H9 (cell line): ENCODE results near the gene PSMD10. TPM values are rescaled to one million over a fixed set of nuclear protein-coding genes. Genes with fewer than 3 reads are reported as not detected.

Experiments used
- DNase-seq: peaks from one replicate; pipeline ENCODE4 v3.0.0-alpha.2; 2017
- H2AFZ ChIP-seq: one replicate; pipeline ENCODE4 v1.6.1; 2013; ENCODE audit warnings: mild to moderate bottlenecking, low read length, control low read depth, moderate library complexity
- H2AK5ac ChIP-seq: 2 replicates; pipeline ENCODE4 v1.6.1; 2013; ENCODE audit warnings: low read length, control low read depth, mixed read lengths; ENCODE audit not compliant: insufficient read length
- H2BK120ac ChIP-seq: one replicate; pipeline ENCODE4 v1.6.1; 2013; ENCODE audit warnings: low read depth, mild to moderate bottlenecking, low read length, control low read depth, inconsistent platforms; ENCODE audit not compliant: poor library complexity, severe bottlenecking
- H2BK12ac ChIP-seq: 2 replicates; pipeline ENCODE4 v1.6.1; 2013; ENCODE audit warnings: low read length, control low read depth, mixed read lengths, low read depth; ENCODE audit not compliant: insufficient read length
- H2BK15ac ChIP-seq: 2 replicates; pipeline ENCODE4 v1.6.1; 2013; ENCODE audit warnings: low read depth, low read length, control low read depth
- H2BK20ac ChIP-seq: one replicate; pipeline ENCODE4 v1.6.1; 2013; ENCODE audit warnings: low read depth, mild to moderate bottlenecking, low read length, control low read depth, inconsistent platforms; ENCODE audit not compliant: poor library complexity, severe bottlenecking
- H2BK5ac ChIP-seq: 2 replicates; pipeline ENCODE4 v1.6.1; 2013; ENCODE audit warnings: low read length, control low read depth, mixed read lengths; ENCODE audit not compliant: insufficient read length
- H3K14ac ChIP-seq: 2 replicates; pipeline ENCODE4 v1.6.1; 2013; ENCODE audit warnings: low read length, control low read depth; ENCODE audit not compliant: insufficient read depth
- H3K18ac ChIP-seq: 2 replicates; pipeline ENCODE4 v1.6.1; 2013; ENCODE audit warnings: low read depth, mild to moderate bottlenecking, mixed read lengths, low read length, control low read depth; ENCODE audit not compliant: insufficient read length
- H3K23ac ChIP-seq: 2 replicates; pipeline ENCODE4 v1.6.1; 2013; ENCODE audit warnings: low read length, control low read depth, mixed read lengths, low read depth; ENCODE audit not compliant: insufficient read length
- H3K23me2 ChIP-seq: 2 replicates; pipeline ENCODE4 v1.6.1; 2013; ENCODE audit warnings: low read depth, mild to moderate bottlenecking, mixed read lengths, low read length, control low read depth; ENCODE audit not compliant: insufficient read length, poor library complexity, severe bottlenecking
- H3K27ac ChIP-seq: 2 replicates; pipeline ENCODE4 v1.5.1; 2013; ENCODE audit warnings: low read length, control low read depth, mixed read lengths, low read depth; ENCODE audit not compliant: insufficient read length
- H3K27me3 ChIP-seq: 2 replicates; pipeline ENCODE4 v1.6.1; 2013; ENCODE audit warnings: low read length, control low read depth, inconsistent platforms; ENCODE audit not compliant: insufficient read depth
- H3K4ac ChIP-seq: 2 replicates; pipeline ENCODE4 v1.6.1; 2013; ENCODE audit warnings: low read depth, mild to moderate bottlenecking, control low read depth, inconsistent platforms, low read length, moderate library complexity
- H3K4me1 ChIP-seq: 2 replicates; pipeline ENCODE4 v1.6.1; 2013; ENCODE audit warnings: low read length, control low read depth, inconsistent platforms; ENCODE audit not compliant: insufficient read depth
- H3K4me2 ChIP-seq: 2 replicates; pipeline ENCODE4 v1.6.1; 2013; ENCODE audit warnings: low read length, control low read depth, mixed read lengths; ENCODE audit not compliant: insufficient read length, insufficient read depth
- H3K56ac ChIP-seq: 2 replicates; pipeline ENCODE4 v1.6.1; 2013; ENCODE audit warnings: low read depth, mild to moderate bottlenecking, mixed read lengths, low read length, control low read depth; ENCODE audit not compliant: insufficient read length
- H3K79me1 ChIP-seq: 2 replicates; pipeline ENCODE4 v1.6.1; 2013; ENCODE audit warnings: low read depth, mild to moderate bottlenecking, moderate library complexity, low read length, control low read depth, inconsistent platforms; ENCODE audit not compliant: insufficient read depth, poor library complexity, severe bottlenecking
- H3K79me2 ChIP-seq: 2 replicates; pipeline ENCODE4 v1.6.1; 2013; ENCODE audit warnings: low read length, control low read depth, inconsistent platforms; ENCODE audit not compliant: insufficient read depth
- H3K9ac ChIP-seq: 2 replicates; pipeline ENCODE4 v1.6.1; 2013; ENCODE audit warnings: low read length, control low read depth, mixed read lengths; ENCODE audit not compliant: insufficient read length; ENCODE audit errors: extremely low read depth
- H3K9me3 ChIP-seq: one replicate; pipeline ENCODE4 v1.6.1; 2013; ENCODE audit warnings: low read depth, low read length, inconsistent platforms; ENCODE audit not compliant: control insufficient read depth
- H3T11ph ChIP-seq: one replicate; pipeline ENCODE4 v1.6.1; 2013; ENCODE audit warnings: mild to moderate bottlenecking, low read length, control low read depth, inconsistent platforms
- H4K20me1 ChIP-seq: one replicate; pipeline ENCODE4 v1.6.1; 2013; ENCODE audit not compliant: control insufficient read depth, insufficient read length, insufficient read depth
- H4K5ac ChIP-seq: 2 replicates; pipeline ENCODE4 v1.6.1; 2013; ENCODE audit warnings: low read depth, mild to moderate bottlenecking, mixed read lengths, low read length, control low read depth; ENCODE audit not compliant: insufficient read length
- H4K8ac ChIP-seq: replicated peaks from 2 replicates; pipeline ENCODE4 v1.6.1; 2013; ENCODE audit warnings: low read length, control low read depth, mixed read lengths, low read depth; ENCODE audit not compliant: insufficient read length
- H4K91ac ChIP-seq: 2 replicates; pipeline ENCODE4 v1.6.1; 2013; ENCODE audit warnings: low read depth, mild to moderate bottlenecking, moderate library complexity, mixed read lengths, low read length, control low read depth; ENCODE audit not compliant: insufficient read length
- H3K27ac Mint-ChIP-seq, 3 experiments: 2 replicates in 2 of 3; 3 replicates in 1 of 3; pipeline ENCODE4 v1.8.0; 2020 to 2021; ENCODE audit warnings: mixed read lengths in 3 of 3, mild to moderate bottlenecking in 1 of 3, moderate library complexity in 1 of 3
- H3K27me3 Mint-ChIP-seq: 2 replicates; pipeline ENCODE4 v1.8.0; 2021; ENCODE audit warnings: low read depth, mild to moderate bottlenecking, moderate library complexity, mixed read lengths
- H3K36me3 Mint-ChIP-seq, 3 experiments: 2 replicates in 2 of 3; 3 replicates in 1 of 3; pipeline ENCODE4 v1.8.0; 2020 to 2021; ENCODE audit warnings: low read depth in 3 of 3, mixed read lengths in 3 of 3; ENCODE audit not compliant: insufficient read depth in 1 of 3
- H3K4me1 Mint-ChIP-seq, 2 experiments: 2 replicates each; pipeline ENCODE4 v1.8.0; 2020; ENCODE audit warnings: mixed read lengths in 2 of 2
- H3K4me3 Mint-ChIP-seq, 2 experiments: 2 replicates in 1 of 2; 3 replicates in 1 of 2; pipeline ENCODE4 v1.8.0; 2020 to 2021; ENCODE audit warnings: mild to moderate bottlenecking in 2 of 2, mixed read lengths in 2 of 2, moderate library complexity in 1 of 2
- H3K9me3 Mint-ChIP-seq, 2 experiments: 2 replicates in 1 of 2; 3 replicates in 1 of 2; pipeline ENCODE4 v1.8.0; 2020; ENCODE audit warnings: mild to moderate bottlenecking in 2 of 2, mixed read lengths in 2 of 2, moderate library complexity in 1 of 2
- WGBS: extraction: QIAGEN DNeasy Blood & Tissue Kit; methylation state at CpG from one replicate; pipeline ENCODE4 v1.1.7; 2013; ENCODE audit warnings: missing lambda C conversion rate, low lambda C conversion rate, mixed read lengths; ENCODE audit not compliant: insufficient read length; ENCODE audit errors: extremely low coverage; 5-methylcytosine and 5-hydroxymethylcytosine counted together
- total RNA-seq: library from RNA; stranded (reverse); gene quantifications from 2 replicates; pipeline ENCODE4 v1.2.1, GENCODE V29; 2021
- TF ChIP-seq, protein P1 (sequence below): fragments of 200-600 bp; sonication (generic); conservative IDR thresholded peaks from 3 replicates; pipeline ENCODE4 v1.8.0; 2021; ENCODE audit warnings: antibody characterized with exemption, mild to moderate bottlenecking

The PSMD10 gene
- total RNA-seq, 1 experiment from 2014 or later, result 93.9 TPM

DNA sequence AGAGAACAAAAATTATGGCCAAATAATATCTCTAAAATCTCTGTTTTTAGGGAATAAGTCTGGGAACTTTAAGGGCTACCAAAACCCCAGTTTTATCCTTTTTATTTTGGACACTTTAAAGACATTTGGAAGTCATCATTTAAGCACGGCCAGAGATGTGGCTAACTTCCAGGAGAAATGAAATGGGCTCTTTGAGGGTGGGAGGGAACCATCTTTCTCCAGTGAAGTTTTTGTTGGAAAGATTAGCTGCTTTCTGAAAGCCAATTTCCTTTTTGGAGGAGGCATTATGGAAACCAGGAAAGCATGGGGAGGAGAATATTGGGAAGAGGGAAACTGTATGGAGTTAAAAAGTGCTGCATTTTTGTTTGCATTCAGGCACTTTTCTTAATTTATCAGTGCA is 41.7 kb downstream of the PSMD10 start:
- TF ChIP-seq, protein P1, sequence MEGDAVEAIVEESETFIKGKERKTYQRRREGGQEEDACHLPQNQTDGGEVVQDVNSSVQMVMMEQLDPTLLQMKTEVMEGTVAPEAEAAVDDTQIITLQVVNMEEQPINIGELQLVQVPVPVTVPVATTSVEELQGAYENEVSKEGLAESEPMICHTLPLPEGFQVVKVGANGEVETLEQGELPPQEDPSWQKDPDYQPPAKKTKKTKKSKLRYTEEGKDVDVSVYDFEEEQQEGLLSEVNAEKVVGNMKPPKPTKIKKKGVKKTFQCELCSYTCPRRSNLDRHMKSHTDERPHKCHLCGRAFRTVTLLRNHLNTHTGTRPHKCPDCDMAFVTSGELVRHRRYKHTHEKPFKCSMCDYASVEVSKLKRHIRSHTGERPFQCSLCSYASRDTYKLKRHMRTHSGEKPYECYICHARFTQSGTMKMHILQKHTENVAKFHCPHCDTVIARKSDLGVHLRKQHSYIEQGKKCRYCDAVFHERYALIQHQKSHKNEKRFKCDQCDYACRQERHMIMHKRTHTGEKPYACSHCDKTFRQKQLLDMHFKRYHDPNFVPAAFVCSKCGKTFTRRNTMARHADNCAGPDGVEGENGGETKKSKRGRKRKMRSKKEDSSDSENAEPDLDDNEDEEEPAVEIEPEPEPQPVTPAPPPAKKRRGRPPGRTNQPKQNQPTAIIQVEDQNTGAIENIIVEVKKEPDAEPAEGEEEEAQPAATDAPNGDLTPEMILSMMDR, result no peak
- Histone ChIP-seq H2BK5ac (no peak overlapping the region), H3K4me2 (no peak overlapping the region), H3K79me2 (no peaks in the 10 kb centered on the region), H2BK15ac (no peak overlapping the region), H2BK20ac (no peak overlapping the region), H3K56ac (no peak overlapping the region), H3K9me3 (no peaks in the 10 kb centered on the region), H3K23ac (no peak overlapping the region), H3K14ac (no peak overlapping the region), H3K18ac (no peak overlapping the region), H3K27ac (no peak overlapping the region), H2BK12ac (no peak overlapping the region), H2AK5ac (no peak overlapping the region), H2AFZ (no peak overlapping the region), H4K20me1 (no peaks in the 10 kb centered on the region), H4K5ac (no peak overlapping the region), H3K9ac (no peak overlapping the region), H3K4me1 (no peaks in the 10 kb centered on the region), H4K8ac (no peak overlapping the region), H3K23me2 (no peaks in the 10 kb centered on the region), H3K4ac (no peak overlapping the region), H3K79me1 (no peaks in the 10 kb centered on the region), H3K27me3 (no peaks in the 10 kb centered on the region), H2BK120ac (no peak overlapping the region), H3T11ph (no peak overlapping the region), H4K91ac (no peak overlapping the region)
- WGBS, result no CpG with 5 or more reads among the region's 1 CpG
- H3K27me3 Mint-ChIP-seq, result peaks cover 1% of the 10 kb centered on the region; the same call in 1 of the 2 replicates
- H3K4me3 Mint-ChIP-seq, result no peak overlapping the region
- H3K36me3 Mint-ChIP-seq, result no peaks in the 10 kb centered on the region
- H3K4me1 Mint-ChIP-seq, result no peaks in the 10 kb centered on the region
- no peak overlapping the region for H3K27ac Mint-ChIP-seq
- H3K9me3 Mint-ChIP-seq, result peaks cover 0 to 11% of the 10 kb centered on the region in 2 experiments; a peak in 3 of 5 replicates
- no peak for DNase-seq
